Naive thymus-derived CD8-positive, alpha-beta T cell (primary cell): Measurements from ENCODE around the gene GTF2H2C. TPM values are rescaled to one million over a fixed set of nuclear protein-coding genes. Genes with fewer than 3 reads are reported as not detected.
"Not testable (repeated sequence)": the region's sequence is repeated elsewhere in the genome, so short reads cannot be mapped to it uniquely, and the experiment has no call there.

Experiments used
- ATAC-seq, 2 donors: fragments of 150-1000 bp; cut with Tn5 transposase in 1 of 2; sonication (Bioruptor Pico), chemical (Tn5 transposase) in 1 of 2; 1 replicate in 1 of 2; 2 replicates in 1 of 2; pipeline ENCODE4 v1.10.0; 2021; ENCODE audit warnings: mild to moderate bottlenecking in 2 of 2, moderate library complexity in 2 of 2
- POLR2A ChIA-PET: fragments of 350-600 bp; sonication (Branson Sonifier 250); formaldehyde crosslinking; loops from one replicate; lab custom pipeline; 2021; ENCODE audit warnings: antibody characterized with exemption; lab: Charles Lee
- DNase-seq, 10 donors: peaks; one replicate each; pipeline versions ENCODE4 v3.0.0 to v3.0.0-alpha.2; 2020 to 2022
- H3K27ac Mint-ChIP-seq, 10 donors: one replicate each; pipeline ENCODE4 v1.8.0; 2020 to 2022; ENCODE audit warnings: mild to moderate bottlenecking in 10 of 10, mixed read lengths in 10 of 10, moderate library complexity in 4 of 10, inconsistent platforms in 1 of 10
- H3K27me3 Mint-ChIP-seq, 5 donors: one replicate each; pipeline ENCODE4 v1.8.0; 2021 to 2022; ENCODE audit warnings: mixed read lengths in 5 of 5
- H3K36me3 Mint-ChIP-seq, 3 donors: one replicate each; pipeline ENCODE4 v1.8.0; 2020 to 2022; ENCODE audit warnings: mixed read lengths in 3 of 3, mild to moderate bottlenecking in 2 of 3, inconsistent platforms in 1 of 3
- H3K4me1 Mint-ChIP-seq, 4 donors: one replicate each; pipeline ENCODE4 v1.8.0; 2021 to 2022; ENCODE audit warnings: mixed read lengths in 4 of 4
- H3K4me3 Mint-ChIP-seq, 10 donors: one replicate each; pipeline ENCODE4 v1.8.0; 2020 to 2022; ENCODE audit warnings: mild to moderate bottlenecking in 10 of 10, mixed read lengths in 10 of 10, moderate library complexity in 6 of 10, inconsistent platforms in 1 of 10
- H3K9me3 Mint-ChIP-seq, 9 donors: one replicate each; pipeline ENCODE4 v1.8.0; 2020 to 2022; ENCODE audit warnings: mixed read lengths in 9 of 9, mild to moderate bottlenecking in 3 of 9, inconsistent platforms in 1 of 9, moderate library complexity in 1 of 9
- polyA plus RNA-seq, 3 donors: library from polyadenylated mRNA; unstranded; fragments of 300-500 nt; fragmentation: Illumina TruSeq; gene quantifications; one replicate each; pipeline ENCODE4 v1.2.3, GENCODE V29; 2021
- total RNA-seq, 8 experiments: library from RNA in 2 of 8; stranded (reverse) in 2 of 8; gene quantifications; one replicate each; pipeline ENCODE4 v1.2.3 and lab custom pipeline; 2021 to 2026

The GTF2H2C gene
- total and polyA plus RNA-seq, 5 experiments from 2014 or later: 16.4 to 62.1 (median 21.4) TPM

DNA sequence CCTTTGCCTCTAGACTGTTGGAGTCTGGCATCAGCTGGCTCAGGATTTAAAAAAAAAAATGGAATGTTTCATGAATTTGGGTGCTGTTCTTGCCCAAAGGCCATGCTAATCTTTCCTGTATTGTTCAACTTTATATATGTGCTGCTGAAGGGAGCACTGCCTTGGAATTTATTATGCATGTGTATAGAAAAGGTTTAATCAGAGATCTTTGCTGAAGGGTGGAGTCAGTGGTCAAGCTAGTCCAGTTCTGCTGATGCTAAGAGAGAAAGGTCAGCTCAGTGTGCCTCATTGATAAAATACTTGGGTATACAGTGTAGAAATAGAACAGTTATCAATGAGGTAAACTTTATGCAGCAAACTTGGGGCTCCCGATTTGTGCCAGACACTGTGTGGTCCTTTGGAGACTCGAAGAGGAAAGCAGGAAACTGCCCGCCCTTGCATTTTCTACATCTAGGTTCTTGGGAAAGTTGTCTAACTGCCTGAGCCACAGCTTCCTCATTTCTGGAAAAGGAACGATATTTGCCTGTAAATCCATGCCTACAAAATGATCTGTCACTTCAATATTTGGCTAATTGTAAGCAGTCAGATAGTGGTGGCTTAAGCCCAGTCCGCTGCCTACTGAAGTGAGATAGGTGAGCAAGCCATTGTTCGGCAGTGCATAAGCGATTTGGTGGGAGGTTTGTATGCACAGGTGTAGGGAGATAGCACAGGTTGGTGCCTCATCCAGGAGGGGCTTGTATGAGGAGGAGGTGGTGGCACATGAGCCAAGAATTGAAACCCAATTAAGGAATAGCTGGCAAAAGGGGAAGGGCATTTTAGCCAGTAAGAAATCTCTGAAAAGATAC, 29.2 kb upstream of the GTF2H2C start:
- Mint-ChIP-seq H3K9me3 (no peaks in the 10 kb centered on the region), H3K4me1 (no peaks in the 10 kb centered on the region), H3K27ac (peak overlapping the region in 1 of 10 donors; percentile 56), H3K36me3 (no peaks in the 10 kb centered on the region), H3K4me3 (no peak overlapping the region), H3K27me3 (peaks cover 0 to 15% (median 5%) of the 10 kb centered on the region in 5 donors)
- ATAC-seq: no peak
- POLR2A ChIA-PET: no interaction called here
- DNase-seq: no peak

DNA sequence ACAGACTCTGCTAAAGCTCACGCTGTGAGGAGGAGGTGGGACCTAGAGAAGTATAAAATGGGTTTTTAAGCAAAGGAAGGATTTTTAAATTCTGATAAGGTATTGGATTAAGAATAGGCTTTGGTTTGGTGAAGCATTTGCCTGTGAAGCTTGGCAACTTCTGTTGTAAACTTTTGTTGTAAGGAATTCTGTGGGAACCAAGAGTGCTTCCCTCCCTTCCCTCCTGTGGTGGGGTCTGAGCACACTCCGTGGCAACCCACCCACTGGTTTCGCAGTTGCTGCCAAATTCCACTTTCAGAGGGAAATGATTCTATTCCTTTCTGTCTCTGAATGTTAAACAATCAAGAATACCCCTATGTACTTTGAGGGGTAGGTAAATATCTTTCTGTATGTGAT, 28.6 kb upstream of the GTF2H2C start:
- Mint-ChIP-seq H3K4me3 (no peak overlapping the region), H3K36me3 (no peaks in the 10 kb centered on the region), H3K4me1 (no peaks in the 10 kb centered on the region), H3K27ac (no peak overlapping the region), H3K27me3 (peaks cover 0 to 15% (median 5%) of the 10 kb centered on the region in 5 donors), H3K9me3 (no peaks in the 10 kb centered on the region)
- ATAC-seq (no peak), DNase-seq (no peak)
- POLR2A ChIA-PET: no interaction called here

DNA sequence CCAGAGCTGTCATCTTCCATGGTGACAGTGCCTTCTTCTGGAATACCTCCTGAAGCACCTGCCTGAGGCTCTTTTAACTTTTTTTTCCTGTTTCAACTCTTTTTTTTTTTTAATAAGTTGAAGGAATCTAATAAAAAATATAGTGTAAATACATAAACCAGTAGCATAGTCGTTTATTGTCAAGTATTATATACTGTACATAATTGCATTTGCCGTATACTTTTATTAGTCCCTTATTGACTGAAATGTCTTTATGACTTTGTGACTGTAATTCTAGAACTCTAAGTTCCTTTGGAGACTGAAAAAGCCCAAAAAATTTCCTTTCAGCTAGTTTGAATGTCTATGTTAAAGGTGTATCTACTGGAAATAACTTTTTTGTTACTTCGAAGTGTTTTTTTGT, 22.1 kb upstream of the GTF2H2C start:
- ATAC-seq, H3K4me1 Mint-ChIP-seq, H3K36me3 Mint-ChIP-seq, H3K27me3 Mint-ChIP-seq, POLR2A ChIA-PET, H3K4me3 Mint-ChIP-seq, DNase-seq, H3K9me3 Mint-ChIP-seq, H3K27ac Mint-ChIP-seq: not testable (repeated sequence)

DNA sequence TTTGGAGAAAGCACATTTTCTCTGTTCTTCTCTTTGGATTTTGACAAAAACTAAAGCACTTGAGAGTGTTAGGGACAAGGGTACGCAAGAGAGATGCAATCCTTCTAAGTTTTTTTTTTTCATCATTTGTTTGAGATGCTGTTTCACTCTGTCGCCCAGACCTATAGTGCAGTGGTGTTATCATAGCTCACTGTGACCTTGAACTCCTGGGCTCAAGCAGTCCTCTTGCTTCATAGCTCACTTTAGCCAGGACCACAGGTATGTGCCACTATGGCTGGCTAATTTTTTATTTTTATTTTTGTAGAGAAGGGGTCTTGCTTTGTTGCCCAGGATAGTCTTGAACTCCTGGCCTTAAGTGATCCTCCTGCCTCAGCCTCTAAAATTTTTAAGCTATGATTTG, 21.3 kb upstream of the GTF2H2C start:
- H3K4me3 Mint-ChIP-seq, H3K36me3 Mint-ChIP-seq, H3K27ac Mint-ChIP-seq, ATAC-seq, POLR2A ChIA-PET, DNase-seq, H3K4me1 Mint-ChIP-seq, H3K27me3 Mint-ChIP-seq, H3K9me3 Mint-ChIP-seq: not testable (repeated sequence)

DNA sequence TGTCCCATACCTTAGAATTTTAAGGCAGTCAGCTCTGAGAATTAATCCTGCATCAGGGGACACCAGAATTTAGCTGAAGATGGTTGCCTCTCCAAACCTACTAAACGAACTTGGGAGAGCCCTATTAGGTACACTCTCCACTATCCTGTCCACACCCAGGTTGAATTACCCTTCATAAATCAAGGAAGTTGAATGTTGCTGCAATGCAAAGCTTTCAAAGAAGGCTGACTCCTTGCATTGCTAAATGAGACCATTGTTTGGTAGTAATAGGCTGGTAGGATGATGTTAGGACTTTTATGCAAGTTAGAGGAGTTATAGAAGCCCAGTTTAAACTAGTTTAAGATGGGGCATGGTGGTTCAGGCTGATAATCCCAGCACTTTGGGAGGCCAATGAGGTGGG, 18.6 kb upstream of the GTF2H2C start:
- POLR2A ChIA-PET, ATAC-seq, H3K9me3 Mint-ChIP-seq, H3K4me1 Mint-ChIP-seq, H3K36me3 Mint-ChIP-seq, H3K4me3 Mint-ChIP-seq, DNase-seq, H3K27ac Mint-ChIP-seq, H3K27me3 Mint-ChIP-seq: not testable (repeated sequence)

DNA sequence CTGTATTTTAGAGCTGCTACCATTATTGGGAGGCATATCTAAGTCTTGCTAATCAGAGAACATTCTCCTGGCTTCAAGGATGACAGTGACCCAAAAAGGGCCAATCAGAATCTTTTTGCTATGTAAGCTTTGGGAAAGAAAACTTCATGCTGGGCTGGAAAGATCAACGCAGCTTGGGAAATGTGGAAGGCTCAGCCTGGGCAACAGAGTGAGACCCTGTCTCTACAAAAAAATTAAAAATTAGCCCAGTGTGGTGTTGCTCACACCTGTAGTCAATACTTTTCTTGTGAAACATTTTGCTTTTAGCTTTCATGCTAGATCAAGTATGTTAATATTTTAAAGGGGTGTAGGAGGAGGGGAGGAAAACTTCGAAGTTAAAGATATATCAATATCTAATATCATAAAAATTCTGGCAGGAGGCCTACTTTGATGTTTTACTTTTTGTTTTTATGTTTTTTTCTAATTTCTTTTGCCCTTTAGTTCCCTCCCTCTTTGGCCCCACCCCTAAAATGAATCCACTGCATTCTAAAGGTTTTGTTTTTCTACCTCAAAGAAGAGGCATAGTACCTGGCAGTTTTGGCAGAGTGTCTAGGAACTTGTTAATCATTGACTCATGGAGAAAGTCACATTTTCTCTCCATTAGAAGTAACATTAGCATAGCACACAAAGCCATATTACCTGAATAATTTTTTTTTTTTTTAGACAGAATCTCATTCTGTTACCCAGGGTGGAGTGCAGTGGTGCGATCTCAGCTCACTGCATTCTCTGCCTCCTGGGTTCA, 17.0 kb upstream of the GTF2H2C start:
- DNase-seq, H3K27me3 Mint-ChIP-seq, H3K4me3 Mint-ChIP-seq, H3K9me3 Mint-ChIP-seq, H3K36me3 Mint-ChIP-seq, H3K4me1 Mint-ChIP-seq, POLR2A ChIA-PET, H3K27ac Mint-ChIP-seq, ATAC-seq: not testable (repeated sequence)

DNA sequence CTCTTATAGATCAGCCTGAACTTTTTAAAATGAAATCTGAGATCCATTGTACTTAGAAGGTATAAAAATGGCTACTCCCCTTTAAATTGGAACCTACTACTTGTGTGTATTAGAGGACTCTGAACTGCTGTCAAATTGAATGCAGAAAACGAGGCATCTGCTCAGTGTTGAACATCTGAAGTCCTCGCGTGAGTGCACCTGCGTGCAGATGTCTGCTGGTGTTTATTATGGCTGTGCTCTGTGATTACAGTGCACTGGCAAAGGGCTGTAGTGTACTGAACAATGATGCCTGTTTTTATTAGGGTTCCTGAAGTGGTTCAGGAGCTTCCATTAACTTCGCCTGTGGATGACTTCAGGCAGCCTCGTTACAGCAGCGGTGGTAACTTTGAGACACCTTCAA, 15.4 kb upstream of the GTF2H2C start:
- DNase-seq, H3K36me3 Mint-ChIP-seq, H3K9me3 Mint-ChIP-seq, H3K27me3 Mint-ChIP-seq, POLR2A ChIA-PET, H3K4me1 Mint-ChIP-seq, ATAC-seq, H3K27ac Mint-ChIP-seq, H3K4me3 Mint-ChIP-seq: not testable (repeated sequence)

DNA sequence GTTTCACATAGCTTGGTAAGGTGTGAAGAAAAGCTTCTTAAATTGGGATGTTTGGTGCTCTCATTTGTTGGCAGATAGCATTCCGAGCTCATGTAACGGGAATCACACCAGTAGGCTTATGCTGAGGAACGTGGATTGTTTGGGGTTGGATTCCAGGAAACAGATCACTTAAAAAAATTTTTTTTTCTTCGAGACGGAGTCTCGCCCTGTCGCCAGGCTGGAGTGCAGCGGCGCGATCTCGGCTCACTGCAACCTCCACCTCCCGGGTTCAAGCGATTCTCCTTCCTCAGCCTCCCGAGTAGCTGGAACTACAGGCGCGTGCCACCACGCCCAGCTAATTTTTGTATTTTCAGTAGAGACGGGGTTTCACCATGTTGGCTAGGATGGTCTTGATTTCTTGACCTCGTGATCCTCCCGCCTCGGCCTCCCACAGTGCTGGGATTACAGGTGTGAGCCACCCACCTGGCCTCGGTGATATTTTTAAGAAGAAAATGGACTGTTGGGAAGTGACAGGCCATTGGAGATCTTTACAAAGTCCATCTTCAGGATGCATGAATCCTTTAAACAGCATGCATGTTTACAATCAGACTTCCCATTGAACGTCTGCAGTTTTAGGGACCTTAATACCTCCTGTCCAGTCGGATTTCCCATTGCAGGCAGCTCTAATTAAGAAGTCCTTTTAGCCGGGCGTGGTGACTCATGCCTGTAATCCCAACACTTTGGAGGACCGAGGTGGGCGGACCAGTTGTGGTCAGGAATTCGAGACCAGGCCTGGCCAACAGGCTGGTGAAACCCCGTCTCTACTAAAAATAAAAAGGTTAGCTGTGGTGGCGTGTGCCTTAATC, 818 bp downstream of the GTF2H2C start:
- H3K36me3 Mint-ChIP-seq, H3K4me1 Mint-ChIP-seq, POLR2A ChIA-PET, DNase-seq, ATAC-seq, H3K9me3 Mint-ChIP-seq, H3K27me3 Mint-ChIP-seq: not testable (repeated sequence)
- H3K4me3 Mint-ChIP-seq: peak overlapping the region in 8 of 10 donors; percentile 33 to 82 (median 60)
- peak overlapping the region in 1 of 10 donors; percentile 38 for H3K27ac Mint-ChIP-seq

DNA sequence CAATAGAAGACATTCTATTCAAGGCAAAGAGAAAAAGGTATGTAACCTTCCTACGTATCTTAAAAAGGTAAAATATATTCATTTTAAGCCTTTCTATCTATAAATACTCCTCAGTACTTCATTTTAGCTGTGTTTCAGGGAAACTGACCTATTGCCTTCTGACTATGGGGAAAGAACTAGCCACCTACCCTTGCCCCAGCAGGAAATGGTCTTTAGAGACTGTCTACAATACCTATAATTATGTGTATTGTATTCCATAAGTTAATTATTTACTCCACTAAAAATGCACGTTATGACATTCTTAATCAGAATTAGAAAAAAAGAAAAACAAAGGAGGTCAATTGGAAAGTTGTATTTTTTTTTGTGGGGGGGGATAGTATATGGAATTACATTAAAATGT, 6.2 kb downstream of the GTF2H2C start:
- H3K27ac Mint-ChIP-seq, DNase-seq, H3K4me1 Mint-ChIP-seq, H3K4me3 Mint-ChIP-seq, POLR2A ChIA-PET, H3K9me3 Mint-ChIP-seq, H3K36me3 Mint-ChIP-seq, ATAC-seq, H3K27me3 Mint-ChIP-seq: not testable (repeated sequence)

DNA sequence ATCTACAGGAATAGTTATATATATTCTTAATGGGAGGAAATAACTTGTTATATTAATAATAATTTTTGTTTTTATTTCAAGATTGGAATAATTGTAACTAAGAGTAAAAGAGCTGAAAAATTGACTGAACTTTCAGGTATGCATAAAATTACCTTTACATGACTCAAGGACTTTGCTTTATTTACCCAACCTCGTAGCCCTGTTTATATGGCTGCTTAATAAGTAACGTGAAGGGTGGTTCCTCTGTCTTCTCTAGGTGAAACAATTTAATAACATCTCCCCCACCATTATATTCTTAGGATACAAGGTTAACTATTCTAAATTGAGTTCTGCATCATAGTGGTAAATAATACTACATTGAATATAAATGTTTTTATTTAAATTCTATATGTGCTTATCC, 8.1 kb downstream of the GTF2H2C start:
- H3K36me3 Mint-ChIP-seq, ATAC-seq, H3K4me3 Mint-ChIP-seq, POLR2A ChIA-PET, H3K4me1 Mint-ChIP-seq, H3K27me3 Mint-ChIP-seq, H3K9me3 Mint-ChIP-seq, DNase-seq, H3K27ac Mint-ChIP-seq: not testable (repeated sequence)

DNA sequence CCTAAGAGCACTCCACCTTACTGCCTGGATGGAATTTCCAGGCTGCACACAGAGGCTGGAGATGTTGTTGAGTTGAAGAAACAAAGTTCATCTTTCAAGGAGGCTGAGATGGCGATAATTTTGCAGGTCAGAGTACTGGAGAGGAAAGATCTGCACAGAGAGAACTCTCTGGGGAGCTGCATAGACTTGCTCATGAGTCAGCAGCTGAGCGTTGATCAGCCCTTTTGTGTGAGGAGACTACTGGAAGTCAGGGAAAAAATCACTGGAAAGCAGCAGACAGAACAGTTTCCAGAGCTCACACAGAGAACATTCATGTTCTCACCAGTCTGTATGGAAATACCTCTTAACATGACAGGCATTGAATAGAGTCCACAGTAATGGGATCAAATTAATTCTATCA, 23.4 kb downstream of the GTF2H2C start:
- H3K27ac Mint-ChIP-seq, H3K4me3 Mint-ChIP-seq, H3K4me1 Mint-ChIP-seq, DNase-seq, ATAC-seq, H3K27me3 Mint-ChIP-seq, POLR2A ChIA-PET, H3K9me3 Mint-ChIP-seq, H3K36me3 Mint-ChIP-seq: not testable (repeated sequence)

DNA sequence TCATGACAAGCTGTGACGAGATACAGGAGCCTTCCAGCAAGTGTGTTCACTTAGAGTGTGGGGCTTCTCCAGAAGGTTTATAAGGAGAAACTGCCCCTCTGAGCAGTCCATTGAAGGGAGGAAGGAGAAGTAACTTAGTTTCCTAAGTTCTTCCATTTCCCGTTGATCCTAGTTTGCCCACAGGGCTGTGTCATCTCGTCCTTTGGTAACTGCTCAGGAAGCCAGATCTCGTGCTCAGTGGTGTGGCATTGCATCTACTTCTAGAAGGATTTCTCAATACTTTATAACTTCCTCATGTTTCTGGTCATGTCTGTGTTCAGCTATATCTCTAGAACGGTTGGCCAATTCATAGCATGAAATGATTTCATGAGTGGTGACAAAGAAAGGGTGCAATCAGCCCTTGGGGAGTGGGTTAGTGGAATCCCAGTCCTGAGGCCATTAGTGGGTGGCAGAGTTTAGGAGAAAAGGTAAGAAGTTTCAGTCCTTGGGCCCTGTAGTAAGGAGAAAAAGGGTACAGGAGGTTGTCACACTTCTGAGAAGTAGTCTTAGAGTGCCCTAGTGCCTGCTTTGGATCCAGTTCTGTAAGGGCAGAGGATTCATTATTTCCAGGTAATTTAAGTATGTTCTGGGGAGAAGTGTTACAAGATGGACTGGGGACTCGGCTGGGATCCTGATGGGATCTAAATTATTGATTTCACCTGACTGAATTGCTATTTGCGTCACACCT, 36.3 kb downstream of the GTF2H2C start:
- H3K36me3 Mint-ChIP-seq, ATAC-seq, H3K9me3 Mint-ChIP-seq, H3K27ac Mint-ChIP-seq, H3K27me3 Mint-ChIP-seq, H3K4me3 Mint-ChIP-seq, POLR2A ChIA-PET, DNase-seq, H3K4me1 Mint-ChIP-seq: not testable (repeated sequence)
